Stimulated activated naive CD8-positive, alpha-beta T cell treated with anti-CD3 and anti-CD28 coated beads, Interleukin-15, amount 100 ng/mL, for 72 hours (primary cell): ENCODE measurements around the gene AMBRA1.
A peak's percentile ranks its signal among the peaks of the same experiment; 100 is the strongest.

ENCODE experiments used
- ATAC-seq: fragments of 150-1000 bp; cut with Tn5 transposase; 2 replicates; pipeline ENCODE4 v1.10.0; 2021; ENCODE audit warnings: mild to moderate bottlenecking, moderate library complexity
- DNase-seq, 2 donors: peaks; one replicate each; pipeline ENCODE4 v3.0.0; 2021 to 2022
- H3K27ac Mint-ChIP-seq, 2 donors: one replicate each; pipeline ENCODE4 v1.8.0; 2022; ENCODE audit warnings: mild to moderate bottlenecking in 2 of 2, mixed read lengths in 2 of 2, moderate library complexity in 2 of 2
- H3K27me3 Mint-ChIP-seq: one replicate; pipeline ENCODE4 v1.8.0; 2022; ENCODE audit warnings: mixed read lengths
- H3K4me1 Mint-ChIP-seq: one replicate; pipeline ENCODE4 v1.8.0; 2022; ENCODE audit warnings: mild to moderate bottlenecking, mixed read lengths
- H3K4me3 Mint-ChIP-seq, 2 donors: one replicate each; pipeline ENCODE4 v1.8.0; 2022; ENCODE audit warnings: mild to moderate bottlenecking in 2 of 2, mixed read lengths in 2 of 2, moderate library complexity in 1 of 2
- H3K9me3 Mint-ChIP-seq, 2 donors: one replicate each; pipeline ENCODE4 v1.8.0; 2022; ENCODE audit warnings: mixed read lengths in 2 of 2

The AMBRA1 gene

GRCh38 chr11:46414466-46414796 lies 179.4 kb downstream of the AMBRA1 start:
- peak; percentile 18 for ATAC-seq
- no peak for DNase-seq
- Mint-ChIP-seq H3K4me3 (peak overlapping the region in 1 of 2 donors; percentile 29), H3K27me3 (no peaks in the 10 kb centered on the region), H3K27ac (peak overlapping the region in 1 of 2 donors; percentile 71), H3K4me1 (peaks cover 33% of the 10 kb centered on the region), H3K9me3 (no peaks in the 10 kb centered on the region)

GRCh38 chr11:46413760-46414465 lies 179.9 kb downstream of the AMBRA1 start:
- no peak for ATAC-seq
- Mint-ChIP-seq H3K27me3 (no peaks in the 10 kb centered on the region), H3K4me1 (peaks cover 33% of the 10 kb centered on the region), H3K4me3 (no peak overlapping the region), H3K9me3 (no peaks in the 10 kb centered on the region), H3K27ac (peak overlapping the region; percentile 8 to 75)
- DNase-seq, result no peak

GRCh38 chr11:46410021-46410420 lies 183.8 kb downstream of the AMBRA1 start:
- no peaks in the 10 kb centered on the region for H3K9me3 Mint-ChIP-seq
- ATAC-seq (no peak), DNase-seq (no peak)
- peak overlapping the region in 1 of 2 donors; percentile 89 for H3K27ac Mint-ChIP-seq
- no peak overlapping the region for H3K4me3 Mint-ChIP-seq
- no peaks in the 10 kb centered on the region for H3K27me3 Mint-ChIP-seq
- peaks cover 15% of the 10 kb centered on the region for H3K4me1 Mint-ChIP-seq

GRCh38 chr11:46408407-46408986 lies 185.3 kb downstream of the AMBRA1 start:
- Mint-ChIP-seq H3K4me1 (peaks cover under 1% of the 10 kb centered on the region), H3K9me3 (no peaks in the 10 kb centered on the region), H3K27ac (no peak overlapping the region), H3K27me3 (no peaks in the 10 kb centered on the region), H3K4me3 (no peak overlapping the region)
- ATAC-seq, result no peak
- no peak for DNase-seq

GRCh38 chr11:46407635-46408034 lies 186.2 kb downstream of the AMBRA1 start:
- Mint-ChIP-seq H3K4me3 (no peak overlapping the region), H3K9me3 (no peaks in the 10 kb centered on the region), H3K4me1 (no peaks in the 10 kb centered on the region), H3K27me3 (no peaks in the 10 kb centered on the region), H3K27ac (no peak overlapping the region)
- DNase-seq (no peak), ATAC-seq (no peak)

- Mint-ChIP-seq H3K9me3 (no peaks in the 10 kb centered on the region), H3K4me1 (no peaks in the 10 kb centered on the region), H3K27ac (peak overlapping the region in 1 of 2 donors; percentile 79), H3K27me3 (no peaks in the 10 kb centered on the region), H3K4me3 (no peak overlapping the region)
- ATAC-seq (no peak), DNase-seq (no peak)
Measured at GRCh38 chr11:46404476-46405017, 189.3 kb downstream of the AMBRA1 start.

GRCh38 chr11:46402957-46403902 lies 190.6 kb downstream of the AMBRA1 start:
- no peaks in the 10 kb centered on the region for H3K27me3 Mint-ChIP-seq
- DNase-seq (no peak), ATAC-seq (no peak)
- H3K9me3 Mint-ChIP-seq, result no peaks in the 10 kb centered on the region
- H3K4me3 Mint-ChIP-seq, result no peak overlapping the region
- H3K4me1 Mint-ChIP-seq, result no peaks in the 10 kb centered on the region
- H3K27ac Mint-ChIP-seq, result no peak overlapping the region

- Mint-ChIP-seq H3K27ac (no peak overlapping the region), H3K4me1 (peaks cover 11% of the 10 kb centered on the region)
- ATAC-seq, result no peak
Measured at GRCh38 chr11:46397526-46397925, 196.3 kb downstream of the AMBRA1 start.

GRCh38 chr11:46393759-46394158 lies 200.1 kb downstream of the AMBRA1 start:
- DNase-seq (no peak), ATAC-seq (no peak)
- Mint-ChIP-seq H3K4me1 (peaks cover 33% of the 10 kb centered on the region), H3K27me3 (peaks cover 47% of the 10 kb centered on the region), H3K27ac (peak overlapping the region in 1 of 2 donors; percentile 34), H3K4me3 (no peak overlapping the region), H3K9me3 (no peaks in the 10 kb centered on the region)

More at GRCh38 chr11:46397526-46397925, 196.3 kb downstream of the AMBRA1 start:
- no peak for DNase-seq
- peaks cover 21% of the 10 kb centered on the region for H3K27me3 Mint-ChIP-seq
- H3K4me3 Mint-ChIP-seq, result no peak overlapping the region
- H3K9me3 Mint-ChIP-seq, result no peaks in the 10 kb centered on the region

GRCh38 chr11:46393231-46393616 lies 200.6 kb downstream of the AMBRA1 start:
- ATAC-seq (no peak), DNase-seq (no peak)
- Mint-ChIP-seq H3K9me3 (no peaks in the 10 kb centered on the region), H3K4me1 (peaks cover 38% of the 10 kb centered on the region), H3K27me3 (peaks cover 53% of the 10 kb centered on the region), H3K27ac (peak overlapping the region in 1 of 2 donors; percentile 72), H3K4me3 (peak overlapping the region; percentile 79 to 94)

- peak overlapping the region in 1 of 2 donors; percentile 72 for H3K27ac Mint-ChIP-seq
- H3K4me3 Mint-ChIP-seq, result peak overlapping the region; percentile 79 to 94
- ATAC-seq, result peak; percentile 76
- peak; percentile 81 to 84 for DNase-seq
- H3K9me3 Mint-ChIP-seq, result no peaks in the 10 kb centered on the region
- H3K4me1 Mint-ChIP-seq, result peaks cover 44% of the 10 kb centered on the region
- peaks cover 59% of the 10 kb centered on the region for H3K27me3 Mint-ChIP-seq
Measured at GRCh38 chr11:46392421-46393230, 201.2 kb downstream of the AMBRA1 start.

GRCh38 chr11:46391578-46392420 lies 202.0 kb downstream of the AMBRA1 start, which contains the start of gene CHRM4:
CHRM4 (minus strand) TSS chr11:46391776; CDS start chr11:46386557, 5,219 bp downstream.
- ATAC-seq (peak; percentile 17), DNase-seq (no peak)
- peak within 1 kb of the TSS in 1 of 2 donors; percentile 86 for H3K27ac Mint-ChIP-seq
- H3K4me1 Mint-ChIP-seq, result peaks cover 52% of the 10 kb centered on the region
- peak within 1 kb of the TSS; percentile 79 to 94 for H3K4me3 Mint-ChIP-seq
- H3K9me3 Mint-ChIP-seq, result no peaks in the 10 kb centered on the region
- peaks cover 67% of the 10 kb centered on the region for H3K27me3 Mint-ChIP-seq

- peaks cover 58% of the 10 kb centered on the region for H3K4me1 Mint-ChIP-seq
- no peak for DNase-seq
- ATAC-seq, result no peak
- peak overlapping the region; percentile 64 to 76 for H3K4me3 Mint-ChIP-seq
- peaks cover 73% of the 10 kb centered on the region for H3K27me3 Mint-ChIP-seq
- H3K9me3 Mint-ChIP-seq, result no peaks in the 10 kb centered on the region
- H3K27ac Mint-ChIP-seq, result no peak overlapping the region
Measured at GRCh38 chr11:46391186-46391577, 202.6 kb downstream of the AMBRA1 start.
